Stimulated activated CD8-positive, alpha-beta memory T cell treated with anti-CD3 and anti-CD28 coated beads, Interleukin-15, amount 100 ng/mL, for 48 hours (primary cell): Measurements from ENCODE around the gene AGTRAP.

Source experiments
- DNase-seq, 2 donors: peaks; one replicate each; pipeline ENCODE4 v3.0.0-alpha.2; 2020; ENCODE audit warnings: low read depth in 2 of 2

The AGTRAP gene

GRCh38 chr1:11800391-11800755, 64.4 kb downstream of the AGTRAP start:
- DNase-seq = no peak
